ENCODE measurements around the gene OSBPL8.
A peak's percentile ranks its signal among the peaks of the same experiment; 100 is the strongest.
"Not testable (repeated sequence)": the region's sequence is repeated elsewhere in the genome, so short reads cannot be mapped to it uniquely, and the experiment has no call there.

Gene OSBPL8

GRCh38 chr12:76348079-76348901 is 211.3 kb downstream of the OSBPL8 start, which contains the start of gene BBS10:
Gene BBS10, minus strand, starts transcription at chr12:76348415. Its CDS starts 57 bp downstream, at chr12:76348358.
- peak; percentile 95 for DNase-seq (ENCODE audit: low spot score)

- peak; percentile 59 for DNase-seq (ENCODE audit: low spot score)
These were observed 212.7 kb downstream of the OSBPL8 start for GRCh38 chr12:76346798-76347420.

- DNase-seq (ENCODE audit: low spot score): no peak
These were observed 213.3 kb downstream of the OSBPL8 start for GRCh38 chr12:76346236-76346635.

GRCh38 chr12:76345569-76345968 is 214.0 kb downstream of the OSBPL8 start:
- no peak for DNase-seq (ENCODE audit: low spot score)

- no peak for DNase-seq (ENCODE audit: low spot score)
These were observed 218.0 kb downstream of the OSBPL8 start for GRCh38 chr12:76341436-76342030.

GRCh38 chr12:76340680-76341435 is 218.7 kb downstream of the OSBPL8 start:
- no peak for DNase-seq (ENCODE audit: low spot score)

GRCh38 chr12:76337583-76337982 is 222.0 kb downstream of the OSBPL8 start:
- DNase-seq (ENCODE audit: low spot score): no peak

- DNase-seq (ENCODE audit: low spot score): no peak
These were observed 227.0 kb downstream of the OSBPL8 start for GRCh38 chr12:76332606-76333005.

- DNase-seq (ENCODE audit: low spot score): no peak
These were observed 230.0 kb downstream of the OSBPL8 start for GRCh38 chr12:76329606-76330005.

- DNase-seq (ENCODE audit: low spot score): no peak
These were observed 230.4 kb downstream of the OSBPL8 start for GRCh38 chr12:76329159-76329558.

GRCh38 chr12:76319595-76320319 is 239.8 kb downstream of the OSBPL8 start:
- DNase-seq (ENCODE audit: low spot score): not testable (repeated sequence)

- no peak for DNase-seq (ENCODE audit: low spot score)
These were observed 240.6 kb downstream of the OSBPL8 start for GRCh38 chr12:76318773-76319594.

- DNase-seq (ENCODE audit: low spot score): no peak
These were observed 241.6 kb downstream of the OSBPL8 start for GRCh38 chr12:76317976-76318375.

- DNase-seq (ENCODE audit: low spot score): no peak
These were observed 243.1 kb downstream of the OSBPL8 start for GRCh38 chr12:76316468-76316867.

- DNase-seq (ENCODE audit: low spot score): no peak
These were observed 246.3 kb downstream of the OSBPL8 start for GRCh38 chr12:76313299-76313698.

- no peak for DNase-seq (ENCODE audit: low spot score)
These were observed 247.3 kb downstream of the OSBPL8 start for GRCh38 chr12:76312315-76312714.

GRCh38 chr12:76311796-76312195 is 247.8 kb downstream of the OSBPL8 start:
- no peak for DNase-seq (ENCODE audit: low spot score)

- DNase-seq (ENCODE audit: low spot score): no peak
These were observed 249.5 kb downstream of the OSBPL8 start for GRCh38 chr12:76310110-76310509.

- DNase-seq (ENCODE audit: low spot score): no peak
These were observed 250.7 kb downstream of the OSBPL8 start for GRCh38 chr12:76308866-76309265.

GRCh38 chr12:76307083-76307482 is 252.5 kb downstream of the OSBPL8 start:
- DNase-seq (ENCODE audit: low spot score): no peak

- DNase-seq (ENCODE audit: low spot score): no peak
These were observed 255.5 kb downstream of the OSBPL8 start for GRCh38 chr12:76303989-76304460.

All from cerebellar cortex (tissue), 1 donor.